GM12875 (cell line): Measurements from ENCODE around the gene ASPG.

Experiments
- H3K4me3 ChIP-seq: one replicate; pipeline ENCODE4 v1.5.1; 2011; ENCODE audit warnings: low read depth, low read length, control low read depth
- CTCF ChIP-seq: IDR thresholded peaks from 2 replicates; pipeline ENCODE4 v1.5.1; 2011; ENCODE audit warnings: low read depth, mild to moderate bottlenecking, control low read depth, inconsistent platforms, low read length, moderate library complexity, borderline replicate concordance; ENCODE audit not compliant: insufficient read depth

ASPG gene

GRCh38 chr14:104098272-104099095 lies 13.0 kb downstream of the ASPG start:
- TF ChIP-seq CTCF: no peak
- H3K4me3 ChIP-seq: no peak overlapping the region

- TF ChIP-seq CTCF: no peak
- H3K4me3 ChIP-seq: no peak overlapping the region
Observed at GRCh38 chr14:104099096-104100041, 13.9 kb downstream of the ASPG start.

GRCh38 chr14:104100171-104101085 lies 14.9 kb downstream of the ASPG start:
- TF ChIP-seq CTCF: no peak
- no peak overlapping the region for H3K4me3 ChIP-seq

GRCh38 chr14:104101086-104101621 lies 15.7 kb downstream of the ASPG start:
- no peak for TF ChIP-seq CTCF
- H3K4me3 ChIP-seq: no peak overlapping the region

GRCh38 chr14:104101651-104102281 lies 16.3 kb downstream of the ASPG start:
- TF ChIP-seq CTCF: no peak
- no peak overlapping the region for H3K4me3 ChIP-seq
